Measurements from ENCODE around the gene DGKD. TPM values are rescaled to one million over a fixed set of nuclear protein-coding genes. Genes with fewer than 3 reads are reported as not detected.

DGKD gene
- total RNA-seq, 6 experiments from 2014 or later: 8.1 to 12.2 (median 10.3) TPM

- H3K4me3 Mint-ChIP-seq: no peak overlapping the region
- TF ChIP-seq CTCF (IDR thresholded peaks at IDR 0.05): no peak
- peaks cover 9% of the 10 kb centered on the region for H3K4me1 Mint-ChIP-seq (ENCODE audit: low read depth)
Measured at GRCh38 chr2:233495503-233496496, 141.5 kb downstream of the DGKD start.

GRCh38 chr2:233497692-233498091, 143.4 kb downstream of the DGKD start:
- Mint-ChIP-seq H3K9me3 (peaks cover 2% of the 10 kb centered on the region), H3K27ac (no peak overlapping the region), H3K36me3 (ENCODE audit: low read depth) (peaks cover 34% of the 10 kb centered on the region), H3K4me3 (no peak overlapping the region), H3K4me1 (ENCODE audit: low read depth) (peaks cover 22% of the 10 kb centered on the region), H3K27me3 (ENCODE audit: insufficient read depth) (peaks cover 2% of the 10 kb centered on the region; the same call in 1 of the 2 replicates)
- DNase-seq: no peak
- no peak for TF ChIP-seq CTCF (IDR thresholded peaks at IDR 0.05)

More at GRCh38 chr2:233495503-233496496, 141.5 kb downstream of the DGKD start:
- no peaks in the 10 kb centered on the region for H3K9me3 Mint-ChIP-seq
- no peak for DNase-seq
- H3K27ac Mint-ChIP-seq: no peak overlapping the region
- peaks cover 2% of the 10 kb centered on the region; the same call in 1 of the 2 replicates for H3K27me3 Mint-ChIP-seq (ENCODE audit: insufficient read depth)
- peaks cover 38% of the 10 kb centered on the region for H3K36me3 Mint-ChIP-seq (ENCODE audit: low read depth)

- H3K4me3 Mint-ChIP-seq: no peak overlapping the region
- H3K27me3 Mint-ChIP-seq (ENCODE audit: insufficient read depth): peaks cover 2% of the 10 kb centered on the region; the same call in 1 of the 2 replicates
- peaks cover 22% of the 10 kb centered on the region for H3K4me1 Mint-ChIP-seq (ENCODE audit: low read depth)
- H3K27ac Mint-ChIP-seq: no peak overlapping the region
- H3K36me3 Mint-ChIP-seq (ENCODE audit: low read depth): peaks cover 34% of the 10 kb centered on the region
- TF ChIP-seq CTCF (IDR thresholded peaks at IDR 0.05): no peak
- DNase-seq: no peak
- H3K9me3 Mint-ChIP-seq: peaks cover 6% of the 10 kb centered on the region
Measured at GRCh38 chr2:233498126-233498525, 143.8 kb downstream of the DGKD start.

GRCh38 chr2:233499928-233500327, 145.6 kb downstream of the DGKD start:
- Mint-ChIP-seq H3K4me1 (ENCODE audit: low read depth) (peaks cover 22% of the 10 kb centered on the region), H3K4me3 (no peak overlapping the region), H3K36me3 (ENCODE audit: low read depth) (peaks cover 46% of the 10 kb centered on the region), H3K27ac (no peak overlapping the region), H3K27me3 (ENCODE audit: insufficient read depth) (no peaks in the 10 kb centered on the region; the same call in 1 of the 2 replicates), H3K9me3 (peaks cover 16% of the 10 kb centered on the region)
- DNase-seq: no peak
- no peak for TF ChIP-seq CTCF (IDR thresholded peaks at IDR 0.05)

GRCh38 chr2:233501198-233502076, 147.1 kb downstream of the DGKD start:
- H3K36me3 Mint-ChIP-seq (ENCODE audit: low read depth): peaks cover 58% of the 10 kb centered on the region
- DNase-seq: peak; percentile 30
- no peak overlapping the region; the same call in 1 of the 2 replicates for H3K27ac Mint-ChIP-seq
- no peaks in the 10 kb centered on the region; the same call in 1 of the 2 replicates for H3K27me3 Mint-ChIP-seq (ENCODE audit: insufficient read depth)
- H3K4me3 Mint-ChIP-seq: no peak overlapping the region
- TF ChIP-seq CTCF (IDR thresholded peaks at IDR 0.05): no peak
- peaks cover 16% of the 10 kb centered on the region for H3K9me3 Mint-ChIP-seq
- H3K4me1 Mint-ChIP-seq (ENCODE audit: low read depth): peaks cover 22% of the 10 kb centered on the region
